T-helper 1 cell treated with Interleukin-12 subunit alpha and Interleukin-12 subunit beta and Interleukin-4 antibody, amounts not matched to agents 30 μg/mL and 1 μg/mL, for 36 hours (primary cell): ENCODE measurements around the gene MAPKAP1.
A peak's percentile ranks its signal among the peaks of the same experiment; 100 is the strongest.

Source experiments
- H3K27ac Mint-ChIP-seq: one replicate; pipeline ENCODE4 v1.8.0; 2021; ENCODE audit warnings: mild to moderate bottlenecking, mixed read lengths
- H3K27me3 Mint-ChIP-seq: one replicate; pipeline ENCODE4 v1.8.0; 2021; ENCODE audit warnings: low read depth, mixed read lengths
- H3K36me3 Mint-ChIP-seq: one replicate; pipeline ENCODE4 v1.8.0; 2021; ENCODE audit warnings: low read depth, mixed read lengths
- H3K4me1 Mint-ChIP-seq: one replicate; pipeline ENCODE4 v1.8.0; 2021; ENCODE audit warnings: low read depth, mixed read lengths
- H3K4me3 Mint-ChIP-seq: one replicate; pipeline ENCODE4 v1.8.0; 2021; ENCODE audit warnings: mild to moderate bottlenecking, moderate library complexity, mixed read lengths
- H3K9me3 Mint-ChIP-seq: one replicate; pipeline ENCODE4 v1.8.0; 2021; ENCODE audit warnings: mixed read lengths

MAPKAP1 gene

DNA sequence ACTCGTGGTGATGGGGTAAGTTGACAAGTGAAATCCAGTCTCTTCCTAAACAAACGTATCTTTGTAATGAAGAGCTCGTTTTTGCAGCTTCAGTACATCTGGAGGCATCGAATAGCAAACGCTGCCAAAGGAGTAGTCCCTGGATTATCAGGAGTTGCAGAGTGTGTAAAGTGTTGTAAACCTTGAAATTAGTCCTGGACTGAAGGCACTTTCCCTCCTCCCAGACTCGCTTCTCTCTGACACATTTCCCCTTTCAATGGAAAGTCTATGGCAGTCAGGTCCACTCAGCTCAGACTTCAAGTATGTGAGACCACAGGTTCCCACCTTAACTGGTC, 38.6 kb upstream of the MAPKAP1 start:
- Mint-ChIP-seq H3K4me1 (peaks cover 13% of the 10 kb centered on the region), H3K27ac (no peak overlapping the region), H3K9me3 (no peaks in the 10 kb centered on the region), H3K4me3 (peak overlapping the region; percentile 86), H3K36me3 (peaks cover 11% of the 10 kb centered on the region), H3K27me3 (peaks cover 44% of the 10 kb centered on the region)

DNA sequence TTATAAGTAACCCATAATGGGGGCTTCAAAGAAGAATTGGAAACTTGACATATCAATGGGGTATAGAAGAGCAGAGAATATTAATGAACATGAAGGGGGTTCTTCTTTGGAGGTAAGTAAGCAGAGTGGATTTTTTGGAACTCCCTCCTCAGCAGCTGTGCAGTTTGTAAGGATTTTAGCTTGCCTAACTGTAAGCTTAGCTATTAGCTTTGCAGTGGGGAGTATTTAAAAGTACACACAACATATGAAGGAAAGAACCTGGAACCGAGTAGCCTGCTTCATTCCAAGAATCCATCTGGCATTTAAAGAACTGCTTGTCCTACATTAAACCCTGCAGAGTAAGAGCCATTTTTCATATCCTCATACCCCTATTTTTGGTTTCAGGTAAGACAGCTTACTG, 38.0 kb upstream of the MAPKAP1 start:
- H3K36me3 Mint-ChIP-seq: peaks cover 9% of the 10 kb centered on the region
- peaks cover 44% of the 10 kb centered on the region for H3K27me3 Mint-ChIP-seq
- peak overlapping the region; percentile 61 for H3K4me3 Mint-ChIP-seq
- peaks cover 11% of the 10 kb centered on the region for H3K4me1 Mint-ChIP-seq
- H3K9me3 Mint-ChIP-seq: no peaks in the 10 kb centered on the region
- H3K27ac Mint-ChIP-seq: no peak overlapping the region

DNA sequence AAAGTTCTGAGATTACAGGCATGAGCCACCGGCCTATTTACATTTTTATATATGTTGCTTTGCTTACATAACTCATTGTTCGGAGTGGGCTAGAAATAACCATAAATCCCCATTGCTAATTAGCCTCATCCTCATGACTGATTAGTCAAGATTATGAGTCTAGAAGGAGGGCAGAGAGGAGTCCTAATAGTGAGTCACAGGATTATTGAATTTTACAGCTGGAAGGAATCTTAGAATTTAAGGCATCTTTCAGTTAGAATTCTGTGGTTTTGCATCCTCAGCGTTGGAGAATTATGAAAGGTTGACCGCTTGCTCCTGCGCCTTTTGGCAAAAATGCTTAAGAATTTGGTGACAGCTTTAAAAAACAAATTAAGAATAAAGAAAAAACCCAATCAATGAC, 37.6 kb upstream of the MAPKAP1 start:
- H3K27ac Mint-ChIP-seq: no peak overlapping the region
- H3K4me1 Mint-ChIP-seq: peaks cover 11% of the 10 kb centered on the region
- H3K36me3 Mint-ChIP-seq: peaks cover 9% of the 10 kb centered on the region
- no peaks in the 10 kb centered on the region for H3K9me3 Mint-ChIP-seq
- H3K4me3 Mint-ChIP-seq: peak overlapping the region; percentile 61
- peaks cover 44% of the 10 kb centered on the region for H3K27me3 Mint-ChIP-seq

DNA sequence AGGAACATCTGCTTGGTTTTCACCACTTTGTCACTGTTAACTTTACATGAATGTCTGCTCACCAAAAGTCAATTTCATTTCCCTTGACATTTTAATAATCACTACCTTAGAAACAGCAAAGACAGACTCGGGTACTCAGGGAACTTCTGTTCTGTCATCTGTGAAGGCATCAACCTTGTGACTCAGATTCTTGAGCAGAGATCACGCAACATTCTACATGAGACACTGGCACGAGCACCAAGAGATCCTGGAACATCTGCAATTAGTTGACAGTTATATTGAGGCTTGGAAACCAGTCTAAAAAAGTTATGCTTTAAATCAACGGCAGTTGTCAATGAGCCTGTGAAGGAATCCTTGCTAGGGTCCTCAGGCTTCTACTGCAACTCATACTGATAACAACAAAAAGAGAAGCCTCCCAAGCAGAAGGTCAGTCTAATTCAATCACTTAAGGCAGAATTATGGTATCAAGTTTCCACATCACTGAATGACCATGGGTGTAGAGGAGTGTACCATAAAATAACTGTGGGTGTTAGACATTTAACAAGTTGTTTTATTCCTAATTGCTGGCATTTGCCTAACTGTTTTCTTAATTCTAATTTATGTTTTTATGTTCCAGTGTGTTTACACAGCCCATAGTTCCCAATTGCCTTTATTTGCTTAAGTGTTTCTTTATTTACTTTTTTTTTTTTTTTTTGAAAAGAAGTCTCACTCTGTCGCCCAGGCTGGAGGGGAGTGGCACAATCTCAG, 36.8 kb upstream of the MAPKAP1 start:
- H3K36me3 Mint-ChIP-seq: peaks cover 4% of the 10 kb centered on the region
- no peak overlapping the region for H3K27ac Mint-ChIP-seq
- H3K4me3 Mint-ChIP-seq: no peak overlapping the region

DNA sequence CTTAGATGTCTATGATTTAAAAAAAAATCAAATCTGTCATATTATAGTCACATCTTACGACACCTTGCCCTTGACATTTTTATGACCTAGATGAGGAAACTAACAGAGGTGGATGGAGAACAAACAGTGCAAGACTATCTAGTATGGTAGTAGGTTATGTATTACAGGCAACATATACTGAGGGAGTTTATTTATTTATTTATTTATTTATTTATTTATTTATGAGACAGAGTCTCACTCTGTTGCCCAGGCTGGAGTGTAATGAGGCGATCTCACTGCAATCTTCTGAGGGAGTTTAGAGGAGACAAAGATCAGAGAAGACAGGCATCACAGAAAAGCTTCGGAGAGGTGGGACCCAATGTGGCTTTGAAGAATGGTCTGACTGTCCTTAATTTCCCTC, 35.6 kb upstream of the MAPKAP1 start:
- Mint-ChIP-seq H3K4me1 (peaks cover 4% of the 10 kb centered on the region), H3K36me3 (no peaks in the 10 kb centered on the region), H3K27ac (no peak overlapping the region), H3K9me3 (no peaks in the 10 kb centered on the region), H3K4me3 (no peak overlapping the region), H3K27me3 (peaks cover 49% of the 10 kb centered on the region)

More for the DNA sequence above, 36.8 kb upstream of the MAPKAP1 start:
- H3K9me3 Mint-ChIP-seq: no peaks in the 10 kb centered on the region
- peaks cover 44% of the 10 kb centered on the region for H3K27me3 Mint-ChIP-seq
- H3K4me1 Mint-ChIP-seq: peaks cover 8% of the 10 kb centered on the region

DNA sequence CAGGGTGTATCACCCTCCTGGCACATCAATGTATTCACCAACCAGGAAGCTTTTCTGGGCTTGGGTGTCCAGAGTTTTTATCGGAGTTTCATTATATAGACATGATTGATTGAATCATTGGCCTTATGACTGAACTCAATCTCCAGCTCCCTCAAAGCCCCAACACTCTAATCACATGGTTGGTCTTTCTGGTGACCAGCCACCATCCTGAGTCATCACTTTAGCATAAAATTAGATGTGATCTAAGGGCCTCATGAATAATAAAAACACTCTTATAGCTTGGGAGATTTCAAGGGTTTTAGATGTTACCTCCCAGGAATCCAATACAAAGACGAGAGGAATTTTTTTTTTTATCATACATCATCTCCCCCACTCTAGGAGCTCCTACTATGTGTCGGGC, 32.4 kb upstream of the MAPKAP1 start:
- Mint-ChIP-seq H3K36me3 (no peaks in the 10 kb centered on the region), H3K27ac (no peak overlapping the region), H3K4me3 (no peak overlapping the region), H3K27me3 (peaks cover 41% of the 10 kb centered on the region), H3K9me3 (no peaks in the 10 kb centered on the region), H3K4me1 (no peaks in the 10 kb centered on the region)

DNA sequence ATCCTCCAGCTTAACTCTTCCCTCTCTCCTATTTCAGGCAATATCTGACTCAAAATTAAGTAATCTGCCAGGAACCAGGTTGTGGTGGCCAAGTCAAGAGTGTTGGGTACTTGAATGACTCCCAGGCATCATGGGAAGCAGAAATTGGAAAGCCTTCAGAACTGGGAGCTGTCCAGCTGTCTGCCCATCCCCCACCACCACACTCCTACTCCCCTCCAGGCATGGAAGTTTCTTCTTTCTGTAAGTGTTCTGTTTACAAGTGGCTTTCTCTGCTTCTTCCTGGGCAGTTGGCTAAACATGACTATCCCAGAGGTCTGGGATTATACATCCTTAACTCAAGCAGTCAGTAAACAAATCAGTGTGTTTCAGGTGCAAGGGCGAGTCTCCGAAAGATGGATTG, 25.6 kb upstream of the MAPKAP1 start:
- Mint-ChIP-seq H3K27ac (no peak overlapping the region), H3K4me1 (no peaks in the 10 kb centered on the region), H3K36me3 (no peaks in the 10 kb centered on the region), H3K9me3 (no peaks in the 10 kb centered on the region), H3K4me3 (no peak overlapping the region), H3K27me3 (peaks cover 21% of the 10 kb centered on the region)

DNA sequence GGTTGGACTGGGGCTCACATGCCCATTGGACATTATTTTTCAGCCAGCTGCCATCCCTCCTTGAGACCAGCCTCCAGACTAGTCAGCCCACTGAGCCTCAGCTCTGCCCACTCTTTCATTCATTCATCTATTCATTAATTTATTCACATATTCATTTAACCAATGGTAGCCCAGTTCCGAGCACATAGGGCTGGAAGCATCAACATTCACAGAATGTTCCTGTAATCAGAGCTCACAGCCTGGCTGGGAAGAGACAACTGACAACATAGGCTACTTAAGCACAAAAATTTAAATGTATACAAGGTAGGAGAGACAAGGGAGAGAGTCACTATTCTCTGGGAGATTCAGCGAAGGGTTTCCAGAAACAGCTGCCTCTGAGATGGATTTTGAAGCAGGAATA, 23.2 kb upstream of the MAPKAP1 start:
- Mint-ChIP-seq H3K36me3 (no peaks in the 10 kb centered on the region), H3K27me3 (peaks cover 13% of the 10 kb centered on the region), H3K27ac (no peak overlapping the region), H3K4me1 (no peaks in the 10 kb centered on the region), H3K4me3 (no peak overlapping the region), H3K9me3 (no peaks in the 10 kb centered on the region)

DNA sequence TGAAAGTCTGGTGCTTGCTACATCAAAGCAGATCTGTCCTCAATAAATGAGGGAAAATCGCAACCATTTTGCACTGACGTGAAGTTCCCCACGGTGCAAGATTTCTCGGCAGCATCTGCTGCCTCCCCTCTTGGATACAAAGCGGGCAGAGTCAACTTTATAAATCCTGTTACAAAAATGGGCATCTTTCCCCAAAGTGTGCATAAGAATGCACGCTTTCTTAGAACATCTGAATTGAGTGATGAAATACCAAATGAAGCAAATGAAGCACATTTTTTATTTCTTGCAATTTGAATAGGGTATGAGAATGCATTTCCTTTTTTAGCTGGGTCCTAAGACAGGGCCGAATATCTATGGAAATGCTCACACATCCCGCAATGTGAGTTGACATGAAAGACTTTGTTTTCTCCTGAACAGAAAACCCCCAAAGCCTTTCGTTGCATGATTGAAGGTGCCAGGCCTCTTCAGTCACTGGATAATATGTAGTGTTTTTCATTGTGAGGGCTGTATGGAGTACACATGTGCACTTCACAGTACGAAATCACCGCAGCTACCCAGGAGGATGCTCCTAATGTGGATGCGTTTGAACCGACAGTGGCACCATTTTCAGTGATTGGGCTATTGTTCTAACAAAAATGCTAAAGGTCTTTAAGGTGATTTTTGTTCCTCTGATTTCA, 19.6 kb upstream of the MAPKAP1 start:
- no peak overlapping the region for H3K4me3 Mint-ChIP-seq
- H3K36me3 Mint-ChIP-seq: no peaks in the 10 kb centered on the region
- no peaks in the 10 kb centered on the region for H3K9me3 Mint-ChIP-seq
- H3K4me1 Mint-ChIP-seq: no peaks in the 10 kb centered on the region
- H3K27ac Mint-ChIP-seq: no peak overlapping the region
- H3K27me3 Mint-ChIP-seq: peaks cover 7% of the 10 kb centered on the region

DNA sequence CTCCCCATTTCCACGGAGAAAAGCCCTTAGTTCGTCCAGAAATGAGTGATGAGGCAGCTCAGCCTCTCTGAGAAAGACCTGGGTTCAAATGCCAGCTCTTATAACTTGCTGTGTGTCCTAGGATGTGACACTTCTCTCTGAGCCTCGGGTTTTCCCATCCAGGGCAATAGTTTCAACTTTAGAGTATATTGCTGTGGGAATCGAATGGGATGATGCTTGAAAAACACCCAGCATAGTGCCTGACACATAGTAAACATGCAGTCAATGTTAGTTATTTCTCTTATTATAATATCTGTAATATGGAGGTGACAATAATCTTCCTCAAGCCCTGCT, 430 bp upstream of the MAPKAP1 start:
- H3K4me1 Mint-ChIP-seq: peaks cover 31% of the 10 kb centered on the region
- H3K27me3 Mint-ChIP-seq: no peaks in the 10 kb centered on the region
- peak overlapping the region; percentile 67 for H3K27ac Mint-ChIP-seq
- H3K9me3 Mint-ChIP-seq: no peaks in the 10 kb centered on the region
- H3K4me3 Mint-ChIP-seq: peak overlapping the region; percentile 87
- peaks cover 7% of the 10 kb centered on the region for H3K36me3 Mint-ChIP-seq

DNA sequence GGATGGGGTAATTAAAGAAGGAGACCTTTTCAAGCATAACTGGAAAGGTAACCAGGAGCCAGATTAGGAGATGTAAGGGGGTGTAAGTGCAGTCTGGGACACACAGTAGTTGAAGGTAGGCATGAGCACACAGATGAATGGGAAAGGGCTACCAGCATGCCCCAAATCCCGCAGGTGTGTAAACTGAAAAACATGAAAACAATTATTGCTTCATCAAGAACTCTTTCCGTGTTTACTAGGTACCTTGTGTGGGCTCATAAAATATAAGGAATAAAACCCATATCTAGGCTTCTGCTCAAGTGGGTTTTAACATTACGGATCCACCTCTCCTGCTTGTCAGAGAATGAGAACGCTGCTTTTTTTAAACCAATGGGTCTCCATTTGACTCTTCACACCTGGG, 1.1 kb downstream of the MAPKAP1 start:
- Mint-ChIP-seq H3K27me3 (no peaks in the 10 kb centered on the region), H3K4me1 (peaks cover 39% of the 10 kb centered on the region), H3K9me3 (no peaks in the 10 kb centered on the region), H3K36me3 (peaks cover 7% of the 10 kb centered on the region), H3K4me3 (peak overlapping the region; percentile 87), H3K27ac (no peak overlapping the region)

DNA sequence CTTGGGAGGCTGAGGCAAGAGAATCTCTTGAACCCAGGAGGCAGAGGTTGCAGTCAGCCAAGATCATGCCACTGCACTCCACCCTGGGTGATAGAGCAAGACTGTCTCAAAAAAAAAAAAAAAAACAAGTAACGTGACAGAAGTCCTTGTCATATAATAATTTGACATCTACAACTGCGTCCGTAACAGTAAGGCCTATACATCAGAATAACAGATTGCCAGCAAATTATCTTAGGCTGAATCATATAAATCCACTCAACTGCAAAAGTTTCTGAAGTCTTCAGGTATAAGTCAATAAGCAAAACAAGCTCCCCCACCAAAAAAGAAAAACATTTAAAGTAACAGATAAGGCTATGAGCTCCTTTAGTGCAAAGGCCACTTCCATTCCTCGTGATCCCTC, 3.3 kb downstream of the MAPKAP1 start:
- peaks cover 45% of the 10 kb centered on the region for H3K4me1 Mint-ChIP-seq
- no peak overlapping the region for H3K27ac Mint-ChIP-seq
- no peaks in the 10 kb centered on the region for H3K9me3 Mint-ChIP-seq
- peaks cover 7% of the 10 kb centered on the region for H3K36me3 Mint-ChIP-seq
- no peaks in the 10 kb centered on the region for H3K27me3 Mint-ChIP-seq
- H3K4me3 Mint-ChIP-seq: no peak overlapping the region

DNA sequence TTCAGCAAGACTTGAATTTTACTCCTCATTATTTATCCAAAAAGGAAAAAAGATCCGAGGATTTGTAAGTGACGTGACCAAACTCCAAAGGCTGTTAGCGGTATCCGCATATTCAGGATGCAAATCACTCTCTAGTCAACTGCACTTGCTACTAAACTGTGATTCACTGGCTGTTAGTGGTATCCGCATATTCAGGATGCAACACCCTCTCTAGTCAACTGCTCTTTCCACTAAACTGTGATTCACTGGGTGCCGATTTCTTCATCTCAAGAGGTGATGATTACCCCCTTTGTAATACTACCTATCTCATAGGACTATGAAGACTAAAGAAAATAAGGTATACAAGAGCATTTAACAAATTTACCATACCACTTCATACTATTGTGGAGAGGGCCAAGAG, 5.7 kb downstream of the MAPKAP1 start:
- H3K27ac Mint-ChIP-seq: no peak overlapping the region
- H3K27me3 Mint-ChIP-seq: no peaks in the 10 kb centered on the region
- H3K36me3 Mint-ChIP-seq: peaks cover 7% of the 10 kb centered on the region
- peaks cover 45% of the 10 kb centered on the region for H3K4me1 Mint-ChIP-seq
- no peaks in the 10 kb centered on the region for H3K9me3 Mint-ChIP-seq
- H3K4me3 Mint-ChIP-seq: no peak overlapping the region

DNA sequence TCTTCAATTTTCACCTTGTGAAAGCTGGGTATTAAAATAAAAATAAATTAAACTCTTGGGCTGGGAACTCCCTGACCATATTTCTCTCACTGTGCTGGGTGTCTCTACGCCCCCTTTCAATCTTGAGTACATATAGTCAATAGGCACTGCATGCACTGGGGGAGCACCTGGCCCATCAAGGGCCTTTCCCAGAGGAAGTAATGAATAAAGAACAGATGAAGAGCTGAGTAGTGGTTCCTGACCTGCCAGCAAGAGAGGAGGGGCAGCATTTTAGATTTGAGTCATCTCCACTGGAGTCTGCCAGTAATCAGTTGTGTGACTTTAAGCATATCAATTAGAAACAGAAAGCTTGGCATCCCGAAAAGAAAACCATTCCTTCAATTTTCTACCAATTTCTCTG, 6.2 kb downstream of the MAPKAP1 start:
- Mint-ChIP-seq H3K27ac (no peak overlapping the region), H3K27me3 (no peaks in the 10 kb centered on the region), H3K4me1 (peaks cover 41% of the 10 kb centered on the region), H3K4me3 (no peak overlapping the region), H3K36me3 (peaks cover 7% of the 10 kb centered on the region), H3K9me3 (no peaks in the 10 kb centered on the region)

DNA sequence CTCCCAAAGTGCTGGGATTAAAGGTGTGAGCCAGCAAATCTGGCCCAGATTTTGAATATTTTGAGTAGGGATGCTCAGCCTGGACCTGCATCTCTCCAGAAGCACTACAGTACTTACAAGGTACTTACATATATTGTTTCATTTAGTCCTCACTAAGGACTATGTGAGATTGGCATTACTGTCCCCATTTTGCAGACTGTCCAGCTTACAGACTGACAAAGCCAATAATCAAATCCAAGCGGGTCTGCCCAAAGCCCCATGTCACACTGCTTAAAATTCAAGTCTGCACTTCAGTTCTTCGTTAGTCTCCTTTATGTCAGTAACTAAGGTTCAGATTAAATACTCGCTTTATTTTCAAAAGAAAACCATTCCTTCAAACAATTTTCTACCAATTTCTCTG, 7.1 kb downstream of the MAPKAP1 start:
- H3K27ac Mint-ChIP-seq: no peak overlapping the region
- no peaks in the 10 kb centered on the region for H3K9me3 Mint-ChIP-seq
- H3K4me1 Mint-ChIP-seq: peaks cover 31% of the 10 kb centered on the region
- no peak overlapping the region for H3K4me3 Mint-ChIP-seq
- H3K27me3 Mint-ChIP-seq: no peaks in the 10 kb centered on the region
- H3K36me3 Mint-ChIP-seq: peaks cover 6% of the 10 kb centered on the region
